ENCODE measurements around the gene IL17C. TPM values are rescaled to one million over a fixed set of nuclear protein-coding genes. Genes with fewer than 3 reads are reported as not detected.

IL17C gene
- total and polyA plus RNA-seq, 9 of the 15 experiments (the other 6 are each of a cell fraction or from before 2014, with no cell fraction given): not detected

GRCh38 chr16:88627531-88628411 lies 10.6 kb upstream of the IL17C start:
- Histone ChIP-seq H2AFZ (ENCODE audit: low read depth, low read length) (peak overlapping the region; percentile 61; the same call in 1 of the 2 replicates), H3K36me3 (ENCODE audit: control insufficient read depth, insufficient read depth, low read length) (peaks cover 97% of the 10 kb centered on the region), H3K9ac (ENCODE audit: insufficient read depth in 1 of 2, low read depth in 2 of 2, low read length in 2 of 2) (peak overlapping the region; percentile 38 to 65; a peak in 3 of 4 replicates), H3K9me3 (replicated peaks; ENCODE audit: control insufficient read depth, insufficient read depth, low read depth, low read length) (no peaks in the 10 kb centered on the region), H3K27ac (ENCODE audit: extremely low read depth, low read depth, low read length) (peak overlapping the region; percentile 73), H3K27me3 (ENCODE audit: control insufficient read depth in 2 of 2, insufficient read depth in 2 of 2, low read length in 2 of 2) (no peaks in the 10 kb centered on the region), H3K79me2 (ENCODE audit: control insufficient read depth, insufficient read depth, low read length) (no peaks in the 10 kb centered on the region), H3K4me3 (no peak overlapping the region), H3K9me1 (ENCODE audit: control insufficient read depth, insufficient read depth, low read length) (no peaks in the 10 kb centered on the region), H4K20me1 (replicated peaks; ENCODE audit: control insufficient read depth, insufficient read depth, low read length) (0 out of 2 replicates have a peak, but pooled peaks cover 6% of the 10 kb centered on the region), H3K4me2 (ENCODE audit: insufficient read depth, low read length) (peak overlapping the region; percentile 24; the same call in 1 of the 2 replicates), H3K4me1 (replicated peaks in 1 of 2; ENCODE audit: control insufficient read depth in 2 of 2, insufficient read depth in 2 of 2, low read length in 2 of 2) (peaks cover 10 to 50% of the 10 kb centered on the region in 2 experiments; a peak in 4 of 5 replicates)
- 96% methylated on average over 27 of the region's 27 CpGs for WGBS (ENCODE audit: insufficient coverage, low coverage, missing lambda C conversion rate)
- ATAC-seq: no peak
- in situ Hi-C loops (cut with MboI) (no loop called here), intact Hi-C loops (cut with micrococcal nuclease) (loop anchor here (5.0 kb wide), 1 partner anchor 60 kb away; the partner anchor contains the start of gene SNAI3)
- DNase-seq (ENCODE audit: extremely low read depth in 1 of 4, low spot score in 3 of 4): no peak
- FAIRE-seq: no peak
- CTCF ChIA-PET (ENCODE audit: low intra/inter-chr PET ratio): interaction anchor here (0.5 kb wide), 1 partner anchor 123 kb away, joined by 3 read pairs; no protein-coding TSS in a partner anchor
- BruUV-seq (replicated peaks): no TSS peak
- POLR2A ChIA-PET: interaction anchor here (0.5 to 2.3 kb wide), 2 partner anchors 11 to 1352 kb away, joined by 3 to 12 read pairs; partner anchors contain the start of gene IL17C
- TF ChIP-seq MAFG (tag; conservative IDR thresholded peaks at IDR 0.05) (no peak), POLR2G (IDR thresholded peaks at IDR 0.05; ENCODE audit: low read depth, low read length) (peak; percentile 41; the same call in 1 of the 2 replicates), ZNF121 (CRISPR knock-in tag; conservative IDR thresholded peaks at IDR 0.05) (no peak), ZFP36 (IDR thresholded peaks at IDR 0.05; ENCODE audit: low read depth, low read length, partially characterized antibody) (no peak), ETV6 (IDR thresholded peaks at IDR 0.05; ENCODE audit: borderline replicate concordance in 1 of 2, low read depth in 2 of 2, low read length in 1 of 2) (no peak), ETV6 (CRISPR knock-in tag; IDR thresholded peaks at IDR 0.05; ENCODE audit: borderline replicate concordance) (no peak), BRCA1 (IDR thresholded peaks at IDR 0.05) (no peak), BRCA1 (CRISPR knock-in tag; IDR thresholded peaks at IDR 0.05) (no peak)
- TF ChIP-seq, protein P1, sequence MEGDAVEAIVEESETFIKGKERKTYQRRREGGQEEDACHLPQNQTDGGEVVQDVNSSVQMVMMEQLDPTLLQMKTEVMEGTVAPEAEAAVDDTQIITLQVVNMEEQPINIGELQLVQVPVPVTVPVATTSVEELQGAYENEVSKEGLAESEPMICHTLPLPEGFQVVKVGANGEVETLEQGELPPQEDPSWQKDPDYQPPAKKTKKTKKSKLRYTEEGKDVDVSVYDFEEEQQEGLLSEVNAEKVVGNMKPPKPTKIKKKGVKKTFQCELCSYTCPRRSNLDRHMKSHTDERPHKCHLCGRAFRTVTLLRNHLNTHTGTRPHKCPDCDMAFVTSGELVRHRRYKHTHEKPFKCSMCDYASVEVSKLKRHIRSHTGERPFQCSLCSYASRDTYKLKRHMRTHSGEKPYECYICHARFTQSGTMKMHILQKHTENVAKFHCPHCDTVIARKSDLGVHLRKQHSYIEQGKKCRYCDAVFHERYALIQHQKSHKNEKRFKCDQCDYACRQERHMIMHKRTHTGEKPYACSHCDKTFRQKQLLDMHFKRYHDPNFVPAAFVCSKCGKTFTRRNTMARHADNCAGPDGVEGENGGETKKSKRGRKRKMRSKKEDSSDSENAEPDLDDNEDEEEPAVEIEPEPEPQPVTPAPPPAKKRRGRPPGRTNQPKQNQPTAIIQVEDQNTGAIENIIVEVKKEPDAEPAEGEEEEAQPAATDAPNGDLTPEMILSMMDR (IDR thresholded peaks at IDR 0.05 in 2 of 3, conservative IDR thresholded peaks at IDR 0.05 in 1 of 3; ENCODE audit: insufficient read depth in 2 of 3, low read depth in 1 of 3, low read length in 3 of 3): peak in 1 of 3 experiments; percentile 12; a peak in 1 of 6 replicates
- TF ChIP-seq, protein P2, sequence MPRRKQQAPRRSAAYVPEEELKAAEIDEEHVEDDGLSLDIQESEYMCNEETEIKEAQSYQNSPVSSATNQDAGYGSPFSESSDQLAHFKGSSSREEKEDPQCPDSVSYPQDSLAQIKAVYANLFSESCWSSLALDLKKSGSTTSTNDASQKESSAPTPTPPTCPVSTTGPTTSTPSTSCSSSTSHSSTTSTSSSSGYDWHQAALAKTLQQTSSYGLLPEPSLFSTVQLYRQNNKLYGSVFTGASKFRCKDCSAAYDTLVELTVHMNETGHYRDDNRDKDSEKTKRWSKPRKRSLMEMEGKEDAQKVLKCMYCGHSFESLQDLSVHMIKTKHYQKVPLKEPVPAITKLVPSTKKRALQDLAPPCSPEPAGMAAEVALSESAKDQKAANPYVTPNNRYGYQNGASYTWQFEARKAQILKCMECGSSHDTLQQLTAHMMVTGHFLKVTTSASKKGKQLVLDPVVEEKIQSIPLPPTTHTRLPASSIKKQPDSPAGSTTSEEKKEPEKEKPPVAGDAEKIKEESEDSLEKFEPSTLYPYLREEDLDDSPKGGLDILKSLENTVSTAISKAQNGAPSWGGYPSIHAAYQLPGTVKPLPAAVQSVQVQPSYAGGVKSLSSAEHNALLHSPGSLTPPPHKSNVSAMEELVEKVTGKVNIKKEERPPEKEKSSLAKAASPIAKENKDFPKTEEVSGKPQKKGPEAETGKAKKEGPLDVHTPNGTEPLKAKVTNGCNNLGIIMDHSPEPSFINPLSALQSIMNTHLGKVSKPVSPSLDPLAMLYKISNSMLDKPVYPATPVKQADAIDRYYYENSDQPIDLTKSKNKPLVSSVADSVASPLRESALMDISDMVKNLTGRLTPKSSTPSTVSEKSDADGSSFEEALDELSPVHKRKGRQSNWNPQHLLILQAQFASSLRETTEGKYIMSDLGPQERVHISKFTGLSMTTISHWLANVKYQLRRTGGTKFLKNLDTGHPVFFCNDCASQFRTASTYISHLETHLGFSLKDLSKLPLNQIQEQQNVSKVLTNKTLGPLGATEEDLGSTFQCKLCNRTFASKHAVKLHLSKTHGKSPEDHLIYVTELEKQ (CRISPR knock-in tag; IDR thresholded peaks at IDR 0.05): no peak

Data from K562 (cell line).